ENCODE data around the gene ATP10B.

DNA sequence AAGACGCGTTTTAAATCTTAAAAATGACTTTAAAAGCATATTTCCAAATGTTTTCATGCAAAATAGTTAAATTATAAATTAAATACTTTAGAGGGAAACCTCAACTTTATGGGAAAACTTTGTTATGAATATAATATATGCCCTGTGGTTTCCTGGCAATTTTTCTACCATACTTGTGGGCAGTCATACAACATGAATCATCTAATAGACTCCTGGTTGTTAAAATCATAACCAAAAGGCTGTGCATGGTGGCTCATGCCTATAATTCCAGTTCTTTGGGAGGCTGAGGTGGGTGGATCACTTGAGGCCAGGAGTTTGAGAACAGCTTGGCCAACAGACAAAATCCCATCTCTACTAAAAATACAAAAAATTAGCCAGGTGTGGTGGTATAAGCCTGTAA lies 18.2 kb downstream of the ATP10B start:
- no peak for TF ChIP-seq EZH2phosphoT487 (conservative IDR thresholded peaks at IDR 0.05; ENCODE audit: low read length)
- TF ChIP-seq, protein P1, sequence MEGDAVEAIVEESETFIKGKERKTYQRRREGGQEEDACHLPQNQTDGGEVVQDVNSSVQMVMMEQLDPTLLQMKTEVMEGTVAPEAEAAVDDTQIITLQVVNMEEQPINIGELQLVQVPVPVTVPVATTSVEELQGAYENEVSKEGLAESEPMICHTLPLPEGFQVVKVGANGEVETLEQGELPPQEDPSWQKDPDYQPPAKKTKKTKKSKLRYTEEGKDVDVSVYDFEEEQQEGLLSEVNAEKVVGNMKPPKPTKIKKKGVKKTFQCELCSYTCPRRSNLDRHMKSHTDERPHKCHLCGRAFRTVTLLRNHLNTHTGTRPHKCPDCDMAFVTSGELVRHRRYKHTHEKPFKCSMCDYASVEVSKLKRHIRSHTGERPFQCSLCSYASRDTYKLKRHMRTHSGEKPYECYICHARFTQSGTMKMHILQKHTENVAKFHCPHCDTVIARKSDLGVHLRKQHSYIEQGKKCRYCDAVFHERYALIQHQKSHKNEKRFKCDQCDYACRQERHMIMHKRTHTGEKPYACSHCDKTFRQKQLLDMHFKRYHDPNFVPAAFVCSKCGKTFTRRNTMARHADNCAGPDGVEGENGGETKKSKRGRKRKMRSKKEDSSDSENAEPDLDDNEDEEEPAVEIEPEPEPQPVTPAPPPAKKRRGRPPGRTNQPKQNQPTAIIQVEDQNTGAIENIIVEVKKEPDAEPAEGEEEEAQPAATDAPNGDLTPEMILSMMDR (IDR thresholded peaks at IDR 0.05; ENCODE audit: insufficient read depth, low read length, poor library complexity, severe bottlenecking), result no peak
